CD4-positive, alpha-beta T cell (primary cell): ENCODE results near the gene AGMO. TPM values are rescaled to one million over a fixed set of nuclear protein-coding genes. Genes with fewer than 3 reads are reported as not detected.

Source experiments
- ATAC-seq: fragments of 200-7000 bp; cut with Tn5 transposase; one replicate; pipeline ENCODE4 v1.10.0; 2022; ENCODE audit warnings: mild to moderate bottlenecking; ENCODE audit not compliant: poor library complexity
- CTCF ChIA-PET: fragments of 350-600 bp; sonication (Branson Sonifier 250); formaldehyde crosslinking; loops from one replicate; lab custom pipeline; 2021; ENCODE audit warnings: antibody characterized with exemption, inconsistent platforms; lab: Charles Lee
- POLR2A ChIA-PET: fragments of 350-600 bp; sonication (Branson Sonifier 250); formaldehyde crosslinking; loops from one replicate; lab custom pipeline; 2021; ENCODE audit warnings: antibody characterized with exemption, inconsistent platforms; lab: Charles Lee
- DNase-seq, 14 experiments: peaks; one replicate each; pipeline ENCODE4 v3.0.0-alpha.2; 2013 to 2020; ENCODE audit warnings: mixed read lengths in 2 of 14
- H3K27ac ChIP-seq, 2 donors: one replicate each; pipeline versions ENCODE4 v1.5.1 to v1.7.0; 2013; ENCODE audit warnings: low read length in 2 of 2, low read depth in 1 of 2, mild to moderate bottlenecking in 1 of 2
- H3K27me3 ChIP-seq, 2 experiments: 1 replicate in 1 of 2; 2 replicates in 1 of 2; pipeline versions ENCODE4 v1.6.1 to v1.7.0; 2013; ENCODE audit warnings: low read length in 2 of 2, control low read depth in 1 of 2, mild to moderate bottlenecking in 1 of 2, moderate library complexity in 1 of 2; ENCODE audit not compliant: insufficient read depth in 2 of 2, control insufficient read depth in 1 of 2
- H3K36me3 ChIP-seq: one replicate; pipeline ENCODE4 v1.6.1; 2013; ENCODE audit warnings: low read length, control low read depth; ENCODE audit not compliant: insufficient read depth
- H3K4me1 ChIP-seq: one replicate; pipeline ENCODE4 v1.6.1; 2013; ENCODE audit warnings: low read length, control low read depth; ENCODE audit not compliant: insufficient read depth
- H3K4me3 ChIP-seq: one replicate; pipeline ENCODE4 v1.5.1; 2013; ENCODE audit warnings: mild to moderate bottlenecking, low read length, moderate library complexity
- H3K9me3 ChIP-seq, 2 experiments: 1 replicate in 1 of 2; 2 replicates in 1 of 2; pipeline versions ENCODE4 v1.6.1 to v1.7.0; 2013; ENCODE audit warnings: low read length in 2 of 2, mild to moderate bottlenecking in 2 of 2, control low read depth in 1 of 2, moderate library complexity in 1 of 2; ENCODE audit not compliant: control insufficient read depth in 1 of 2, insufficient read depth in 1 of 2
- H3K27ac Mint-ChIP-seq: one replicate; pipeline ENCODE4 v1.8.0; 2020; ENCODE audit warnings: mixed read lengths
- H3K27me3 Mint-ChIP-seq: one replicate; pipeline ENCODE4 v1.8.0; 2021; ENCODE audit warnings: mixed read lengths
- H3K36me3 Mint-ChIP-seq: one replicate; pipeline ENCODE4 v1.8.0; 2021; ENCODE audit warnings: low read depth, mixed read lengths
- H3K4me1 Mint-ChIP-seq: one replicate; pipeline ENCODE4 v1.8.0; 2021; ENCODE audit warnings: low read depth, mixed read lengths
- H3K4me3 Mint-ChIP-seq: one replicate; pipeline ENCODE4 v1.8.0; 2020; ENCODE audit warnings: mild to moderate bottlenecking, mixed read lengths
- H3K9me3 Mint-ChIP-seq: one replicate; pipeline ENCODE4 v1.8.0; 2020; ENCODE audit warnings: mixed read lengths
- intact Hi-C, 2 experiments: fragments of 100-400 bp; cut with DNase I in 1 of 2; cut with micrococcal nuclease in 1 of 2; formaldehyde crosslinking; loops; one replicate each; pipeline versions ENCODE4 v1.15.1 to v1.9.0; 2023 to 2025; cut with DNase I, micrococcal nuclease
- total RNA-seq, 174 experiments: library from RNA in 2 of 174; stranded (reverse) in 2 of 174; gene quantifications; one replicate each; pipeline ENCODE4 v1.2.3 and lab custom pipeline; 2021 to 2026
- TF ChIP-seq, protein P1 (sequence below): fragments of 200-600 bp; IDR thresholded peaks from one replicate; pipeline ENCODE4 v1.8.0; 2022; ENCODE audit warnings: antibody characterized with exemption, mild to moderate bottlenecking

AGMO gene
- total RNA-seq, 2 experiments from 2014 or later = not detected

DNA sequence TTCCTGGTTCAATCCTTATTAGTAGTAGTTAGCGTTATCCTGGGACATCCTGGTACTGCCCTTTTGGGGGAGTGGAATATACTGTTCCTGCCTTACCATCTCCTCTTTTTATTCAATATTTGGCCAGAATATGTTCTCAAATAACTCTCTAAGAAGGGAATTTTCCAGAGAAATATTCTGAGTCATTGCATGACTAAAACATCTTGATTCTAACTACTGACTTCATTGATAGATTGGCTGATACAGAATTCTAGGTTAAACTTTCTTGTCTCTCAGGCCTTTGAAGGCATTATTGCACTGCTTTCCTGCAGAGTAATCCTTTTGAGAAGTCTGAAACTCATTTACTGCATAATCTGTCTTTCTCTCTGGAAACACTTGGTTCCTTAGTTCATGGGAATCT, 383.8 kb downstream of the AGMO start:
- DNase-seq (no peak), ATAC-seq (no peak)
- Mint-ChIP-seq H3K27ac (no peak overlapping the region), H3K4me1 (no peaks in the 10 kb centered on the region), H3K9me3 (peaks cover 8% of the 10 kb centered on the region), H3K4me3 (no peak overlapping the region), H3K27me3 (no peaks in the 10 kb centered on the region), H3K36me3 (no peaks in the 10 kb centered on the region)
- ChIA-PET POLR2A (no interaction called here), CTCF (no interaction called here)
- TF ChIP-seq, protein P1, sequence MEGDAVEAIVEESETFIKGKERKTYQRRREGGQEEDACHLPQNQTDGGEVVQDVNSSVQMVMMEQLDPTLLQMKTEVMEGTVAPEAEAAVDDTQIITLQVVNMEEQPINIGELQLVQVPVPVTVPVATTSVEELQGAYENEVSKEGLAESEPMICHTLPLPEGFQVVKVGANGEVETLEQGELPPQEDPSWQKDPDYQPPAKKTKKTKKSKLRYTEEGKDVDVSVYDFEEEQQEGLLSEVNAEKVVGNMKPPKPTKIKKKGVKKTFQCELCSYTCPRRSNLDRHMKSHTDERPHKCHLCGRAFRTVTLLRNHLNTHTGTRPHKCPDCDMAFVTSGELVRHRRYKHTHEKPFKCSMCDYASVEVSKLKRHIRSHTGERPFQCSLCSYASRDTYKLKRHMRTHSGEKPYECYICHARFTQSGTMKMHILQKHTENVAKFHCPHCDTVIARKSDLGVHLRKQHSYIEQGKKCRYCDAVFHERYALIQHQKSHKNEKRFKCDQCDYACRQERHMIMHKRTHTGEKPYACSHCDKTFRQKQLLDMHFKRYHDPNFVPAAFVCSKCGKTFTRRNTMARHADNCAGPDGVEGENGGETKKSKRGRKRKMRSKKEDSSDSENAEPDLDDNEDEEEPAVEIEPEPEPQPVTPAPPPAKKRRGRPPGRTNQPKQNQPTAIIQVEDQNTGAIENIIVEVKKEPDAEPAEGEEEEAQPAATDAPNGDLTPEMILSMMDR = no peak
- Histone ChIP-seq H3K27me3 (no peaks in the 10 kb centered on the region), H3K4me3 (no peak overlapping the region), H3K9me3 (no peaks in the 10 kb centered on the region), H3K4me1 (no peaks in the 10 kb centered on the region), H3K27ac (no peak overlapping the region), H3K36me3 (no peaks in the 10 kb centered on the region)
- intact Hi-C loops = no loop called here

DNA sequence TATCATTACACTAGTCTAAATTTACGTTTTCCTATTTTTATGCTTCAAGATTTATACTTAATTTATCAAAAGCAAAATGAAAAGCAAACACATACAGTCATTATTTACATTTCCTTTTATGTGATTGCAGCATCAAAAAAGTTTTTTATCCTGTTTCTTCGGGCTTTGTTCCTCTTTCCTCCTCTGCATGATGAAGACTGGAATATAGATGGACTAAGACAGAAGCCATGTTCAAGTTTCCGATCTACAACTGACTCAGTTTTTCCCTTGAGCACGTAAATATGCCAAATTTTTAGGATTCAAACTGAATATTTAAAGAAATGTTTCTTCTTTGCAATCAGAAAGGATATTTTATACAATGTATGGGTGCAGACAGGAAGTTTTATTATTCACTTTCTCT, 385.7 kb downstream of the AGMO start:
- Mint-ChIP-seq H3K27me3 (no peaks in the 10 kb centered on the region), H3K36me3 (no peaks in the 10 kb centered on the region), H3K4me3 (no peak overlapping the region), H3K9me3 (peaks cover 7% of the 10 kb centered on the region), H3K4me1 (no peaks in the 10 kb centered on the region), H3K27ac (no peak overlapping the region)
- intact Hi-C loops = no loop called here
- no peaks in the 10 kb centered on the region for H3K36me3 ChIP-seq
- no peaks in the 10 kb centered on the region for H3K9me3 ChIP-seq
- no peak for DNase-seq
- no peak overlapping the region for H3K4me3 ChIP-seq
- H3K27ac ChIP-seq = no peak overlapping the region
- TF ChIP-seq, protein P1 = no peak
- ChIA-PET CTCF (no interaction called here), POLR2A (no interaction called here)
- no peaks in the 10 kb centered on the region for H3K27me3 ChIP-seq
- H3K4me1 ChIP-seq = no peaks in the 10 kb centered on the region
- ATAC-seq = no peak

DNA sequence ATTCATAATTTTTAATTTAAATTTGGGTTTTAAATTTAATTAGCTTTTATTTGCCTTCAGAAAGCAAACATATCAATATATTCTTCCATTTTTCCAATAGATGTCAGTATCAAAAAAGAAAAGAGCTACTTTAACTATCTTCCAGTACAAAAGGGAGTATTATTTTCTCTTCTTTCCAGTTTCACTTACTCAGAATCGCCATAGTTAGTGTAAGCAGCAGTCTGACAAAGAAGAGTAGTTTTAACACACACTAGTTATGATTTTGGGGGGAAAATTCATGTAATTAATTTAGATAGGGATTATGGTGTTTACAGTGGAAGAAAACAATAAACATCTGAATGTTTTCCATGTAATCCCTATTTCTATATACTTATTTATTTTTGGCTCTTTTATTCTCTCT, 386.7 kb downstream of the AGMO start:
- Mint-ChIP-seq H3K27me3 (no peaks in the 10 kb centered on the region), H3K4me3 (no peak overlapping the region), H3K36me3 (no peaks in the 10 kb centered on the region), H3K27ac (no peak overlapping the region), H3K9me3 (peaks cover 5% of the 10 kb centered on the region), H3K4me1 (no peaks in the 10 kb centered on the region)
- ChIA-PET CTCF (no interaction called here), POLR2A (no interaction called here)
- H3K27ac ChIP-seq = no peak overlapping the region
- ATAC-seq = no peak
- DNase-seq = no peak
- no peaks in the 10 kb centered on the region for H3K36me3 ChIP-seq
- H3K4me3 ChIP-seq = no peak overlapping the region
- TF ChIP-seq, protein P1 = no peak
- intact Hi-C loops = no loop called here
- no peaks in the 10 kb centered on the region for H3K4me1 ChIP-seq
- no peaks in the 10 kb centered on the region for H3K27me3 ChIP-seq
- no peaks in the 10 kb centered on the region for H3K9me3 ChIP-seq
